Cerebellar cortex (tissue), 1 donor: ENCODE data around the gene SRRT.

Experiments
- DNase-seq: peaks from one replicate; pipeline ENCODE4 v3.0.0-alpha.2; 2015; ENCODE audit warnings: low spot score

Gene SRRT

DNA sequence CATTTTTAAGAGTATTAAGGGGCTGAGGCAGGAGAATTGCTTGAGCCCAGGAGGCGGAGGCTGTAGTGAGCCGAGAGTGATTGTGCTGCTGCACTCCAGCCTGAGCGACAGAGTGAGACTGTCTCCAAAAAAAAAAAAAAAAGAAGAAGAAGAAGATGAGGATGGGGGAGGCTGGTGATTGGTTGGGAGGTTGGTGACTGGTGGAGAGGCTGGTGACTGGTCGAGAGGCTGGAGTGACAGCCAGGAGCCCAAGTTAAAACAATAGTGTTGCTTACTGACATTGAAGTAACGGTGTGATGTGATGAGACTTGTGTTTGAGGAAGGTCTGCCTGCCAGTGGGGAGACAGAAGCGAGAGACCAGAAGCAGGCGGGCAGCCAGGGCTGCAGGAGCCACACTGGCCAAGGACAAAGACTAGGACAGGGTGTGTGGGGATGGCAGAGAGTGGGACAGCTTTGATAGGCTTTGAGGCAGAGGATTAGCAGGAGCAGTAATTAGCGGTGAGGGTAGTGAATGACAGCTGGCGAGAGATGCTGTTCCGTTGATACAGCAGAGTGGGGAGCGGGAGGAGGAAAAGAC, 4.9 kb downstream of the SRRT start:
- no peak for DNase-seq

DNA sequence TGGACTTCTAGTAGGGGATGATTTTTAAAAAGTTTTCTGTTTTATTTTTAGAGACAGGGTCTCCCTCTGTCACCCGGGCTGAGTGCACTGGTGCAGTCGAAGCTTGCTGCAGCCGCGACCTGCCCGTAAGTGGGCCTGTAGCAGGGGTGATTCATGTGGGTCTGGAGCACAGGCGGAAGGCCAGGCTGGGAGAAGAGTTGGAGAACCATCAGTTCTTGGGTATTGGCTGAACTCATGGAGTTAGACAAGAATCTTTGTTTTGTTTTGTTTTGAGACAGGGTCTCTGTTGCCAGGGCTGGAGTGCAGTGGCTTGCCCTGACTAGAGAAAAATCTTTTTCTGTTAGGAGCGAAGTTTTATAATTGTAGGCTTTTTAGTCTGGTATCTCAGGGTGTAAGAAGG, 5.7 kb downstream of the SRRT start:
- no peak for DNase-seq

DNA sequence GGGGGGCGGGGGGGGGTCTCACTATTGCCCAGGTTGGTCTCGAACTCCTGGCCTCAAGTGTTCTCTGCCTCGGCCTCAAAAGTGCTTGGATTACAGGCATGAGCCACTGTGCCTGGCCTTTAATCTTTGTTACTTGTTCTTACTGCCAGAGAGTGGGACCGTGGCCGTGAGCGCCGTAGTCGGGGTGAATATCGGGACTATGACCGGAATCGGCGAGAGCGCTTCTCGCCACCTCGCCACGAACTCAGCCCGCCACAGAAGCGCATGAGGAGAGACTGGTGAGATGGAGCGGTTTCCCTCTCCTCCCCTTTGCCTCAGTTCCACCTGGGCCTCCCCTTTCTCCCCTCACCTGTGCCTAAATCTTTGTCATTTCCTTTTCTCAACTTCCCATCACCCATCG, 6.2 kb downstream of the SRRT start:
- DNase-seq: no peak

DNA sequence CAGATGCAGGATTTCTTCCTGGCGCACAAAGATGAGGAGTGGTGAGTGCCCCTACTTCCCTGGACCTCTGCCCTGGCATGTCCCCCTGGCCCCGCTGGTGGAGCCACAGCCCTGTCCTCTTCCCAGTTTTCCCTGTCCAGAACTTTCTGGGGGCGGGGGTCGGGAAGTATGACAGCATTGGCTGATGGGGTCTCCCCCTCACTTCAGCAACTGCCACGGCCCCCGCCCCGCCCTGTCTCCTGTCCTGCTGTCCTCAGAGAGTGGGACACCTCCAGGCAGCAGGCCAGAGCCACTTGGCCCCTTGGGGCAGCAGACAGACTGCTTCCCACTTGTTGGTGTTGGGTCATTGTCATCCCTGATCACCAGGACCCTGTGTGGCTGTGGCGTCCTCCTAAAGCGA, 7.3 kb downstream of the SRRT start:
- no peak for DNase-seq

DNA sequence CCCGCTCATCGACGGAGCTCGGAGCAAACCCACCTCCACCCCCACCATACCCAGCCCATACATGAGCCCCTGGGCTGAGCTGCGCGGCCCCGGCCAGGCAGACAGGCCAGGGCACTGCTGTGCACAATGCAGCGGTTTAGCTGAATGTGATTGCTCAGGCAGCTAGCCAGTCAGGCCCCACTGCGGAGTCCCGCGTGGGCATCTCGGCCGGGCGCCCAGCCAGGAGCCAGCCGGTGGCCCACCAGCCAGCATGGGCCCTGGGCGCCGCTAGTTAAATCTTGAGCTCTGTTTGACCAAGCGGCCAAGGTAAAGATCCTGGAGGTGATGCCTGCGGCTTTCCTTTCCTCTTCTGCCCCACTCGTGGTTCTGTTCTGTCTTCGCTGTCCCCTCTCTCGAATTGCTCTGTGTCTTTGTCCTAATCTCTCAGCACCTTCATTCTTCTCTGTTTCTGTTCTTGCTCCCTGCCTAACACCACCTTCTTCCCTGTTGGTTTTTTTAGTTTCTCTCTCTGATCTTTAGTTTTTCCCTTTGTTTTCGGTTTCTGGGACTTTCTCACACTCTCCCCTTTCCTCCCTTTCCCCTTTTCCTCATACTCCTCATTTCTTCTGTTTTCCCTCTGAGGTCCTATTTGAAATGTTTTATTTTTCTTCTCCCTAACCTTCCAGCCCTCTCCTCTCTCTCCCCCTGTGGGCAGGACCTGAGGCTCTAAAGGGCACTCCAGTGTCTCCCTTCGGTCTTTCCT, 8.1 kb downstream of the SRRT start:
- no peak for DNase-seq

DNA sequence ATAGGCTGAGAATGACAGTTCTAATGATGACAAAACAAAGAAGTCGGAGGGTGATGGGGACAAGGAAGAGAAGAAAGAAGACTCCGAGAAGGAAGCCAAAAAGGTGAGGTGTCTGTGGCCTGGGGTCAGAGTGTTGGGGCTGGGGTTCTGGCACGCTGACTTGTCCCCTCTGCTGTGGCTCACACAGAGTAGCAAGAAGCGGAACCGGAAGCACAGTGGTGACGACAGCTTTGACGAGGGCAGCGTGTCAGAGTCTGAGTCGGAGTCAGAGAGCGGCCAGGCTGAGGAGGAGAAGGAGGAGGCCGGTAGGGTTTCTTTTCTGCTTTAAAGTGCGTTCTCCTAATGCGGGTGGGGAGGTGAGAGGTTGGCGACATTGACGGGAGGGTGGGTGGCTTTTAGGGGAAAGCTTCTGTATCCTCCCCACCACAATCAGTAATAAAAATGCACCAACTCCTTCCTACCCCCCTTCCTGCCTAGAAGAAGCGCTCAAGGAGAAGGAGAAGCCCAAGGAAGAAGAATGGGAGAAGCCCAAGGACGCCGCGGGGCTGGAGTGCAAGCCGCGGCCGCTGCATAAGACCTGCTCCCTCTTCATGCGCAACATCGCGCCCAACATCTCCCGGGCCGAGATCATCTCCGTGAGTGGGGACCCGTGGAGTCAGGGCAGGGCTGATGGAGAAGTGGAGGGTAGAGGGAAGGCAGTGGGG, 10.0 kb downstream of the SRRT start:
- no peak for DNase-seq

DNA sequence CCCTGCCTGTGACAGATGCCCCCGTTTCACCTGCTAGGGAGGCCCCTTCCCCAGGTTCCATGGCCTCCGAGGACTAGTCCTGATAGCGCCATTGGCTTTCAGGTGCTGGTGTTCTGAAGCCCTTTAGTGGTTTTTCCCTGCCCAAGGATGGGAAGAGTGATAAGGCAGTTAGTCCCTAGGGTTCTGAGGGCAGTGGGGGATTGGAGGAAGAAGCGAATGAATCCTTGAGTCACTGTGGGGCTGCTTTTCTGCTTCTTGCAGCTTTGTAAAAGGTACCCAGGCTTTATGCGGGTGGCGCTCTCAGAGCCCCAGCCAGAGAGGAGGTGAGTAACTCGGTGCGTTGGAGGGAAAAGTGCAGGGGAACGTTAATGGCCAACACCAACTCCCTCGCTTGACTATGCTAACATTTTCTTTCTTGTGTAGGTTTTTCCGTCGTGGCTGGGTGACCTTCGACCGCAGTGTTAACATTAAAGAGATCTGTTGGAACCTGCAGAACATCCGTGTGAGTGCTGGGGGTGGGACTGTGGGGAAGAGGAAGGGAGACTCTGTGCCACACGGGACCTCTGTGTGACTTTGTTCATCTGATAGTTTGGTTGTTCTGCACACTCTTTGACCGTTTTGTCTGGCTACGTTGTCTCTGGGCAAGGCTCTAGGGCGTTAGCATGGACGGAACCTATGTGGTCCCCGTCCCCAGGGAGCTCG, 10.7 kb downstream of the SRRT start:
- no peak for DNase-seq

DNA sequence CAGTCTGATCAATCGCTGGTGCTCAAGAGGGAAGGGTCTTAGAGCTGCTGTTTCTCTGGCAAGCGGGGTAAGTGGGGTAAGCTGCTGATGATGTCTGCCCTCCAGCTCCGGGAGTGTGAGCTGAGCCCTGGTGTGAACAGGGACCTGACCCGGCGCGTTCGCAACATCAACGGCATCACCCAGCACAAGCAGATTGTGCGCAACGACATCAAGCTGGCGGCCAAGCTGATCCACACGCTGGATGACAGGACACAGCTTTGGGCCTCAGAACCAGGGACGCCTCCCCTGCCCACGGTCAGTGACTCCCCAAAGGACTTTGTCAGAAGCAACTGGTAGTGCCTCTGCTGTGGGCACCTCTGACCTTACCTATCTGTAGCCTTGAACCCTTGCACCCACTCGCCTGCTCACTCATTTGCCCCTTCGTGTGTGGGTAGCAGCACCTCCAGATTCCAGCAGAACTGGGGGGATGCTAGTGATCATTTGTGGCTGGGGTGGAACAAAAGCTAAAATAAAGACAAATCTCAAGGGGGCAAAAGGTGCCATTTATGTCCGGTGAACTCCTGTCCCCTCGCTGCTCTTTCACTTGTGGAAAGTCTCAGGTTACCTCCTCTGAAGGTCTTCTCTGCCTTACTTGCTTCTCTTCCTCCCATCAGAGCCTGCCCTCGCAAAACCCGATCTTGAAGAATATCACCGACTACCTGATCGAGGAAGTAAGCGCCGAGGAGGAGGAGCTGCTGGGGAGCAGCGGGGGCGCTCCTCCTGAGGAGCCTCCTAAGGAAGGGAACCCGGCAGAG, 11.4 kb downstream of the SRRT start:
- DNase-seq: no peak

DNA sequence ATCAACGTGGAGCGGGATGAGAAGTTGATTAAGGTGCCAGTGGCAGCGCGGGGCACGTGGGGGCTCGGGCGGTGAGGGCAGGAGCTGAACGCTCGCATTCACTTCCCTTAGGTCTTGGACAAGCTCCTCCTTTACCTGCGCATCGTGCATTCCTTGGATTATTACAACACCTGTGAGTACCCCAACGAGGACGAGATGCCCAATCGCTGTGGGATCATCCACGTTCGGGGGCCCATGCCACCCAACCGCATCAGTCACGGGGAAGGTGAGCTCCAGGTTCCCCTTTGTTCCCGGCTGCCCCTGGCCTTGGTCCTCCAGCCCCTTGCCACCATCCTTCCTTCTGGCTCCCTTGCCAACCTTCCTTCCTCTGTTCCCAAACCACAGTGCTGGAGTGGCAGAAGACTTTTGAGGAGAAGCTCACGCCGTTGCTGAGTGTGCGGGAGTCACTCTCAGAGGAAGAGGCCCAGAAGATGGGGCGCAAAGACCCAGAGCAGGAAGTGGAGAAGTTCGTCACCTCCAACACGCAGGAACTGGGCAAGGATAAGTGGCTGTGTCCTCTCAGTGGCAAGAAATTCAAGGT, 12.1 kb downstream of the SRRT start:
- no peak for DNase-seq

DNA sequence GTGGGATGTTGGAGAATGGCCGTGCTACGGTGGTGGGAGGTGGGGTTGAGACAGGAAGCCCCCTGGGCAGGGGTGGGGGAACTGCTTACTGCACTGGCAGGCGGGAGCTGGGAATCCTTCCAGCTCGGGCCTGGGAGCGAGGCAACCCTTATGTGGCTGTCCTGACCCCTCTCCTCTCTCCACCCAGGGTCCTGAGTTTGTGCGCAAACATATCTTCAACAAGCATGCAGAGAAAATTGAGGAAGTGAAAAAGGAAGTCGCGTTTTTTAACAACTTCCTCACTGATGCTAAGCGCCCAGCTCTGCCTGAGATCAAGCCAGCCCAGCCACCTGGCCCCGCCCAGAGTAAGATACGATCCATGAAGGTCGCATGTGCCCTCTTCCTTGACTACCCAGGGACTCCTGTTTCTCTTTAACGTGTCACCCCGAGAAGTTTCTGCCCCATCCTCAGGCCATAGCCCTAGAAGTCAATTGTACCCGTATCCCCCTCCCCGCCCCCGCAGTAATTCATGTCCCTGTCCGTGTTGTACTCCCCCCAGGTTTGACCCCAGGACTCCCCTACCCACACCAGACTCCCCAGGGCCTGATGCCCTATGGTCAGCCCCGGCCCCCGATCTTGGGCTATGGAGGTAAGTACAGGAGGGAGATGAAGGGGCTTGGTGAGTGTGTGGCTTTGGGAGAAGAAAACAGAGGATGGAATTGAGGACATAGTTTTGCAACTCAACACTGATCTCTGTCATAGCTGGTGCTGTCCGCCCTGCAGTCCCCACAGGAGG, 12.8 kb downstream of the SRRT start:
- DNase-seq: no peak

DNA sequence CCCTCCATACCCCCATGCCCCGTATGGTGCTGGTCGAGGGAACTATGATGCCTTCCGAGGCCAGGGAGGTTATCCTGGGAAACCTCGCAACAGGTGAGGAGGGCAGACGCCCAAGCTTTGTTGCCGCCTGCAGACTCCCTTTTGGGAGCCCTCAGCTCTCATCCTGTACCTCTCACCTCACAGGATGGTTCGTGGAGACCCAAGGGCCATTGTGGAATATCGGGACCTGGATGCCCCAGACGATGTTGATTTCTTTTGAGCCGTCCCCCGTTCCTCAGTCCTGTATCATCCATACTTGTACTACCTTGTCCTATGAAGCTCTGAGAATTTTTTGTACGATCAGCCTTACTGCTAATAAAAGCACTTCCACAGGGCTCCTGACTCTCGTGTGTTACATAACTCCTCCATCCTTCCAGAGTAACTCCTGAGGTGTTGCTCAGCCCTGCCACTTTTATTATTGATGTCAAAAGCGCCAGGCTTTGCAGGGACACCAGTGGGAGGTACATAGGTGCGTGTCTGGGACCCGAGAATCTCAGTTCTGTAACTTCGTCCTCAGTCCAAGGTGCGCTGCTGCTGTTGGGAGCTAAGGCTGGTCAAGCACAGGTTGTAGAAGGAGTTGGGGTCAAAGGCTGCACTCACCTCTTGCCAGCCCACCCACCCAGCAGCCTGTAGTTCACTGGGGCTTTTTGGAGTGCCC, 13.5 kb downstream of the SRRT start:
- no peak for DNase-seq

DNA sequence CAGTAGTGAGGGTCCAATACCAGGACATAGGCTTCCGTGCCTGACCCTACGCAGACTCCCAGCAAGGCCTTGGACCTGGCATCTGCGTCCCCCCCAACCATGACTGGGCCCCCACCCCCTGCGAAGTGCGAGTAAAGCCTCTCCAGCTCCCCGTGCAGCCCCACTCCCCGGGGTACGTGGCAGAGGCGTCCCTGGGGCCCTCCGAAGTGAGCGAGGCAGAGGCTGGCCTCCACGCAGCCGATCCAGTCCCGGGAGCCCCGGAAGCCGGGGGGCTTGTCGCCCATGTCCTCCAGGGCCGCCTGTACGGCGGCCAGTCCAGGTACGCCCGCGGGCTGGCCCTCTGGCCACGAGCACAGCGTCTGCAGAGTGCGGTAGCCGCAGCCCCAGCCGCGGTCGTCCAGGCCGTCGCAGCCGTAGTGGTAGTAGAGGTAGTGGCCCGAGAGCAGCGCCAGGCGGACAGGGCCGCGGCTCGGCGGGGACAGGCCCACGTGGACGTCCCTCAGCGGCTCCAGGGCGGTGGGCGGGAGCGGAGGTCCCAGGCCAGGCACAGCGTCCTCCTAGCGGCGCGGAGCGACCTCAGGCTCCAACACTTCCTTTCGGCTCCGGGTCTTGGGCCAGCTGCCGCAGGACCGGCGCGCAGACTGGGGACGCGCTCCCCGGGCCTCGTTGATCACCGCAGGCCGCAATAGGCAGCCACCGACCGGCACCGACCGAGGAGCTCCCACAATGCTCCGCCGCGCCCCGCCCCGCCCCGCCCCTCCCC, 14.3 kb downstream of the SRRT start, which contains the start of gene UFSP1:
Gene UFSP1 (minus strand): TSS at position 728 of the 763 bp plus-strand sequence. CDS start 444 bp downstream, at position 284.
- DNase-seq: no peak

DNA sequence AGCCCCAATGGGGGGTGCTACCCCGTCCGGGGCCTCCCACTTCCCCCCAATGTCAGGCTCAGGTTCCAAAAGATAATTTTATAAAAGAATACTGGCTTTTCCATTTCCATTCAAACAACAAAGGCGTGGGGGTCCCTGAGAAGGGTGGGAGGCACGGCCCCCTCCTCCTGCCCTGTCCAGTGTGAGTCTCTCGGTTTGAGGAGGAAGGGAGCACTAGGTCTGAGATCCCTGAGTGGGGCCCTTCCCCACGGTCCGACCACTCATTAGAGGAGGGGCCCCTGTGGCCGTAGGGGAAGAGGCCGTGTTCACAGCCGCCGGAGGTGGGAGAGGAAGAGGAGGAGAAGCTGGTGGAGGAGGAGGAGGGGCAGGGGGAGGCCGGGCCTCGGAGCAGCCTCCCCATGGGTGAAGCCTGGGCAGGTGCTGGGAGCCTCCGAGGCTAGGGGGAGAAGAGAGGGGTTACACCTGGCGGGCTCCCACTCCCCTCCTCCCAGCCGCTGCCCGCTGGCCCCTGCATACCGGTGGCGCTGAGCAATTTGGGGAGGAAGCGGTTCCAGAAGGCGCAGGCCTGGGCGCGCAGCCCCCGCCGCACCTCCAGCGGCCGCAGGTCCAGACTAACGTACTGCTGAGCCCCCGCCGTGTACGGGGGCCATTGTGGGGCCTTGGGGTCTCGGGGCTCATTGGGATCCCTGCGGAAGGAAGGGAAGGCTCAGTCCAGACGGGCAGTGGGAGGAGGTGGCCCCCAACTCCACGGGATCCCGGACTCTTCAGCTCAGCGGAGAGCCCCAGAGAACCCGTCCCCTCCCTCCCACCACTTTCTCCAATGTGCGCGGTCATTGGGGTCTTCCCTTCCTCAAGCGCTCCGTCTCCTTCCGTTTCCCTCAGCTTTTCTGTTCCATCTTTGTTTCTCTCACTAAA, 16.0 kb downstream of the SRRT start:
- DNase-seq: no peak

DNA sequence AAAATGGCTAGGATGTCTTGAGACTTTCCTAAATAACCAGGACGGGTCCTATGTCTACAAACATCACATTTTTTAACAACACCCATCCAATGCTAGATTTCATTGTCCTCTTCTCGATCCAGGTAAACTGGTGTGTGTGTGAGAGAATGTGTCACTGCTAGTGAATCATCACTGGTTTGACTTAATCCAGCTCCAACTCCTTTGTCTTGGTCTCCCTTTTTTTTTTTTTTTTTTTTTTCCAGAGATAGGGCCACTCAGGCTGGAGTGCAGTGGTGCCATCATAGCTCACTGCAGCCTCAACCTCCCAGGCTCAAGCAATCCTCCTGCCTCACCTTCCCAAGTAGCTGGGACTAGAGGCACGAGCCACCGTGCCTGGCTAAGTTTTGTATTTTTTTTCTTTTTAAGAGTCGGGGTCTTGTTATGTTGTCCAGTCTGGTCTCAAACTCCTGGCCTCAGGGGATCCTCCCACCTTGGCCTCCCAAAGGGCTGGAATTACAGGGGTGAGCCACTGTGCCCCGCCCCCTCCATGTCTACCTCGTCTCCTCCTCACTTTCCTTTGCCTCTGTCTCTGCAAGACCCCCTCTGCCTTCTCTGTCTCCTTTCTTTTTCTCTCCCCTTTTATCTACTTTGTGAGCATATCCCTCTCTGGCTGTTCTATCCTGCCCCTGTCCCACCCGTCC, 16.8 kb downstream of the SRRT start:
- no peak for DNase-seq

DNA sequence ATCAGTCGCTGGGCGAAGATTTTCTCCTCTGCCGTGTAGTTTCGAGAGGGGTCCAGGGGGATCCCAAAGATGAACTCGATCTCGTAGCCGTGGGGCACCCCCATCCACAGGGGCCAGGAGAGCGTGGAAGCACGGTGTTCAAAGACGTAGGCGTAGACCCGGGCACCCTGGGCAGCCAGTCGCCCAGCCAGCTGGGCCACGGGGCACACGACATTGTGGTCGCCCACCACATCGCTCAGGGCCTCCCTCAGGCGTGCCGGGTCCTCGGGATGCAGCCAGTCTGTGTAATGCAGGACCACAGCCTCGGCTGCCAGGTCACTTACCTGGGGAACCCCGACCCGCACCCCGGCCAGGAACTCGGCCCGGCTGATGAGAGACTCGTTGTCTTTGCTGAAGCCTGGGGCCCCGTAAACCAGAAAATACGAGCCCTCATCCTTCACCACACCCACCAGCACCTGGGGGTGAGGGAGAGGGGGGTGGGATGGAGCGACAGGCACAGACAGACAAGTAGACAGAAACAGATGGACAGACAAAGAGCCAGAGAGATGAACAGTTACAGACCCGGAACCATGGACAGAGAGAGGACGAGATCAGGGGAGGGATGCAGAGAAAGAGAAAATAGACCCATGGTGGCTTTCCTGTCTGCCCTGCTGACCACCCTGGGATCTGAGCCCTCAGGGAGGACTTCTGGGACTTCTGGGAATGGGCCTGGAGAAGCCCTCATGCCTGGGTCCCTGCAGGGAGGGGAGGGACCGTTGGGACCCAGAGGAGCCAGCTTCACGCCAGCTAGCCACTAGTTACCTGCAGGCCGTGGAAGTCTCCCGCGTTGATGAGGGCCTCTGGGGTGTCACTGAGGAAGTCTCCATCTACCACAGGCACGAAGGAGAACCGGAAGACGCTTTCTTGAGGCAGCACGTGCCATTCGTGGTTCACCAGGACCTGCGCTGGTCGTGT, 17.7 kb downstream of the SRRT start:
- DNase-seq: no peak

DNA sequence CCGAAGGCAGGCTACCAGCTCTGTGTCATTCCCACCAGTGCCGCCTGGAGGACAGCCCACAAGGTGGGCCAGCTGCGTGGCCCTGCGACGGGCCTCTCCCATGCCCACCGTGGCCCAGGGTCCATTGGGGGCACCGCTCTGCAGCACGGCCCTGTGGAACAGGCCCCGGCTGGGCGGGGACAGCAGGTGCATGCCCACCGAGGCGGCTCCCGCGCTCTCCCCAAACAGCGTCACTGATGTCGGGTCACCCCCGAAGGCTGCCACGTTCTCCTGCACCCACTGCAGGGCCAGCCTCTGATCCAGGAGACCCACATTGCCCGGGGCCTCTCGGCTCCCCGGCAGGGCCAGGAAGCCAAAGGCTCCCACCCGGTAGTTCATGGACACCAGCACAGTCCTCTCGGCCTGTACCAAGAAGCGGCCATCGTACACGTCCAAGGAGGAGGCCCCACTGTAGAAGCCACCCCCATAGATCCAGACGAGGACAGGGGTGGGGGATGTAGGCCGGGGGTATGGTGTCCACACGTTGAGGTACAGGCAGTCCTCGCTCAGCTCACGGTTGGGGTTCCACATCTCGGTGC, 18.5 kb downstream of the SRRT start:
- no peak for DNase-seq
